Measurements from ENCODE around the gene TPTE2. TPM values are rescaled to one million over a fixed set of nuclear protein-coding genes. Genes with fewer than 3 reads are reported as not detected.

Gene TPTE2
- total and polyA plus RNA-seq, 2 of the 8 experiments (the other 6 are each of a cell fraction or from before 2014, with no cell fraction given) = not detected

- H3K18ac ChIP-seq (ENCODE audit: extremely low read depth, low read length) = no peak overlapping the region
- H3K14ac ChIP-seq (ENCODE audit: insufficient read length) = no peak overlapping the region
- no peak overlapping the region for H4K91ac ChIP-seq (replicated peaks; ENCODE audit: insufficient read length, low read length)
- ChIA-PET POLR2A (ENCODE audit: partially characterized antibody) (no interaction called here), CTCF (ENCODE audit: partially characterized antibody) (no interaction called here)
- no peak overlapping the region for H3K56ac ChIP-seq (replicated peaks; ENCODE audit: insufficient read length, low read depth, low read length)
- H2BK120ac ChIP-seq (replicated peaks; ENCODE audit: low read depth, low read length) = no peak overlapping the region
- H2AK5ac ChIP-seq (ENCODE audit: low read depth, low read length) = no peak overlapping the region
- WGBS, 2 experiments (ENCODE audit: extremely low coverage in 1 of 2, insufficient coverage in 1 of 2, insufficient read length in 1 of 2, insufficient replicate concordance in 2 of 2, low coverage in 1 of 2, low lambda C conversion rate in 2 of 2, missing lambda C conversion rate in 1 of 2) = 70% methylated on average over 4 of the region's 4 CpGs; no CpG with 5 or more reads in 1 of the 2 experiments
- H4K8ac ChIP-seq (ENCODE audit: extremely low read depth, insufficient read depth, low read length) = no peak overlapping the region
- no peak for DNase-seq (ENCODE audit: low read depth in 1 of 2, low spot score in 2 of 2)
- H3K4me1 ChIP-seq (replicated peaks in 1 of 4; ENCODE audit: control insufficient read depth in 3 of 4, insufficient read depth in 4 of 4, low read length in 3 of 4) = no peaks in the 10 kb centered on the region
- no peaks in the 10 kb centered on the region for H3K27me3 ChIP-seq (replicated peaks in 1 of 4; ENCODE audit: control insufficient read depth in 3 of 4, extremely low read depth in 1 of 4, insufficient read depth in 3 of 4, low read length in 3 of 4)
- no peaks in the 10 kb centered on the region for H4K20me1 ChIP-seq (replicated peaks in 1 of 2; ENCODE audit: control insufficient read depth in 1 of 2, insufficient read depth in 2 of 2, low read length in 2 of 2)
- no peak overlapping the region for H3K4me2 ChIP-seq (ENCODE audit: insufficient read depth in 1 of 2, low read depth in 2 of 2, low read length in 2 of 2)
- no peaks in the 10 kb centered on the region for H3K79me2 ChIP-seq (ENCODE audit: control insufficient read depth in 1 of 2, insufficient read depth in 2 of 2, low read length in 2 of 2)
- no peak for TF ChIP-seq HDAC6 (IDR thresholded peaks at IDR 0.05; ENCODE audit: low read depth, low read length)
- TF ChIP-seq EP300 (IDR thresholded peaks at IDR 0.05; ENCODE audit: borderline replicate concordance in 1 of 2, low read depth in 2 of 2, low read length in 2 of 2) = no peak
- no peak for TF ChIP-seq YY1 (IDR thresholded peaks at IDR 0.05; ENCODE audit: low read depth, low read length)
- no peak for TF ChIP-seq RFX5 (IDR thresholded peaks at IDR 0.05; ENCODE audit: borderline replicate concordance, low read depth, low read length)
- TF ChIP-seq TBP (IDR thresholded peaks at IDR 0.05; ENCODE audit: low read depth, low read length) = no peak
- TF ChIP-seq CTBP2 (IDR thresholded peaks at IDR 0.05; ENCODE audit: borderline replicate concordance, insufficient read depth, insufficient read length, low read length) = no peak
- H2BK15ac ChIP-seq (ENCODE audit: low read length) = no peak overlapping the region
- H4K5ac ChIP-seq (ENCODE audit: insufficient read length, low read depth, low read length) = no peak overlapping the region
- H3K23ac ChIP-seq (ENCODE audit: insufficient read length) = no peak overlapping the region
- no peaks in the 10 kb centered on the region; the same call in 1 of the 2 replicates for H3K79me1 ChIP-seq (ENCODE audit: low read depth, low read length)
- no peak for FAIRE-seq
- H3K36me3 ChIP-seq (ENCODE audit: control insufficient read depth in 2 of 4, insufficient read depth in 4 of 4, low read length in 3 of 4) = no peaks in the 10 kb centered on the region
- H3K9ac ChIP-seq (replicated peaks in 1 of 4; ENCODE audit: extremely low read depth in 1 of 4, low read depth in 3 of 4, low read length in 3 of 4) = no peak overlapping the region
- peaks cover 25 to 57% of the 10 kb centered on the region in 2 experiments for H3K9me3 ChIP-seq (ENCODE audit: insufficient read depth in 2 of 2, low read depth in 1 of 2, low read length in 1 of 2)
- H3K27ac ChIP-seq (ENCODE audit: low read depth, low read length) = no peak overlapping the region
- no peak overlapping the region for H2BK12ac ChIP-seq (ENCODE audit: low read depth, low read length)
- no peak overlapping the region for H3K4me3 ChIP-seq (ENCODE audit: extremely low read depth in 1 of 4, insufficient read depth in 2 of 4, low read depth in 3 of 4, low read length in 4 of 4)
- no peak overlapping the region for H3K4ac ChIP-seq (replicated peaks; ENCODE audit: insufficient read length, low read depth, low read length)
- no peak overlapping the region for H2AFZ ChIP-seq (ENCODE audit: low read length)
- H3K23me2 ChIP-seq (ENCODE audit: low read depth, low read length) = no peaks in the 10 kb centered on the region
- H2BK5ac ChIP-seq (ENCODE audit: low read depth, low read length) = no peak overlapping the region
- H2BK20ac ChIP-seq (ENCODE audit: low read length) = no peak overlapping the region
Measured at GRCh38 chr13:19572280-19572679, 10.9 kb upstream of the TPTE2 start.

Measured in H1 (cell line).